Renal cortical epithelial cell (primary cell): ENCODE measurements around the gene TBC1D14. TPM values are rescaled to one million over a fixed set of nuclear protein-coding genes. Genes with fewer than 3 reads are reported as not detected.

Experiments
- DNase-seq: peaks from one replicate; pipeline ENCODE4 v3.0.0-alpha.2; 2011; ENCODE audit warnings: low read depth
- total RNA-seq: library from RNA; depleted of rRNA; stranded (reverse); fragments of >200 nt; gene quantifications from 2 replicates; pipeline ENCODE4 v1.2.3, GENCODE V29; 2014

The TBC1D14 gene
- total RNA-seq, 1 donor from 2014 or later: 94.0 TPM

GRCh38 chr4:6929339-6929811, 19.7 kb downstream of the TBC1D14 start:
- no peak for DNase-seq

DNA sequence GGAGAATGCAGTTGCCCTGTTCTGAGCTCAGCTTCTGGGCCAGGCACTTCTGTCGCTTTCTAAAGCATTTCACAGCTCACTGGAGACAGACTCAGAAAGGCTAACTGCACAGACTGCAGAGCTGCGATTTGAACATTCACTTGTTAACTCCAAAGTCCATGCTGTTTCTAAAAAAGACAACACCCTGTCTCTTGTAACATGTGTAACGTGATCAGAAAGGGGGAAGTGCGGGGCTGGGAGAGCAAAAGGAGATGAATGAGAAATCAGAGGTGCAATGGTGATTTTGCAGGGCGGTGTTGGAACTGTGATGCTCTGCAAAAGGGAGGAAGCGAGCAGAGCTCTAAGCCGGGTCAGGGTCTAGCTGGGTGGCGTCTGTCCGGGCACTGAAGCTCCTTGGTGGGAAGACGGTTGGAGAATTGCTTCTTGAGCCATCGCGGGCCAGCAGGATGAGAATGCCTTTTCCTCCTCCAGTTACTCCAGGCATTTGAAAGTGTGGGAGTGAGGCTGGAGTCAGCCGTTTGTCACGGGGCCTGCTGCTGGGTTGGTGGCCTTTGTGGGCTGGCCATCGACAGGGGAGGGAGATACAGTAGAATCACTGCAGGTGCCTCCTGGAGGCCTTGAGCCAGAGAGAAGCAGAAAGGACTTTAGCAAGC, 20.3 kb downstream of the TBC1D14 start:
- peak; percentile 64 for DNase-seq

GRCh38 chr4:6932475-6932874, 22.8 kb downstream of the TBC1D14 start:
- no peak for DNase-seq

GRCh38 chr4:6932918-6933317, 23.3 kb downstream of the TBC1D14 start:
- DNase-seq: no peak

- no peak for DNase-seq
Measured at GRCh38 chr4:6933691-6934430, 24.2 kb downstream of the TBC1D14 start.

GRCh38 chr4:6935965-6936364, 26.3 kb downstream of the TBC1D14 start:
- DNase-seq: no peak

- no peak for DNase-seq
Measured at GRCh38 chr4:6937201-6937600, 27.6 kb downstream of the TBC1D14 start.

- DNase-seq: no peak
Measured at GRCh38 chr4:6937754-6938153, 28.1 kb downstream of the TBC1D14 start.

- DNase-seq: no peak
Measured at GRCh38 chr4:6938237-6938636, 28.6 kb downstream of the TBC1D14 start.

DNA sequence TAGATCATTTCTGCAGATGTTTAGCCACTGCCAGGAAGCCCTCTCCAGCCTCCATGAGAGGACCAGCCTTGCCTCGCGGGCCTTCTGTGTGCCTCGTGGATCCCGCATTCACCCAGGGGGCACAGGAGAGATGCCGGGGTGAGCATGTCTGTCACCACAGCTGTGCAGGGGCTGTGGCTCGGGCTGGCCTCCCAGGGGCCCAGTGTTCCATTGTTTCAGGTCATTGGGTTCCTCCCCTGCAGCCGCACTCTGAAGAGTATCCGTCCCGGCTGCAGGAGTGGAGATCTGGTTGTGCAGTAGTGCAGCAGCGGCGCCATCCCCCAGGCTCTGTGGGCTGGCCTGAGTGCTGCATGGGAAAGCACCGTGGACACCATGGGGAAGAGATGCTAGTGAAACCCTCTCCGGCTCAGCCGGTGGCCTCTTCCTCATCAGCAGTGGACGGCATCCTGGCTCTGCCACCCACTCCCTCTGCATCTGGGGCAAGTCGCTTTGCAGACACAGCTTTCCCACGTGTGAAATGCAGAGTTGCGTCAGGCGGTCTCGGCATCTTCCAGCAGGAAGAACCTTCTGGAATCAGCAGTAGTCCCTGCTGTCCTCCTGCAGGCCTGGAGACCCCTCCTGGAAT, 29.1 kb downstream of the TBC1D14 start:
- DNase-seq: no peak

DNA sequence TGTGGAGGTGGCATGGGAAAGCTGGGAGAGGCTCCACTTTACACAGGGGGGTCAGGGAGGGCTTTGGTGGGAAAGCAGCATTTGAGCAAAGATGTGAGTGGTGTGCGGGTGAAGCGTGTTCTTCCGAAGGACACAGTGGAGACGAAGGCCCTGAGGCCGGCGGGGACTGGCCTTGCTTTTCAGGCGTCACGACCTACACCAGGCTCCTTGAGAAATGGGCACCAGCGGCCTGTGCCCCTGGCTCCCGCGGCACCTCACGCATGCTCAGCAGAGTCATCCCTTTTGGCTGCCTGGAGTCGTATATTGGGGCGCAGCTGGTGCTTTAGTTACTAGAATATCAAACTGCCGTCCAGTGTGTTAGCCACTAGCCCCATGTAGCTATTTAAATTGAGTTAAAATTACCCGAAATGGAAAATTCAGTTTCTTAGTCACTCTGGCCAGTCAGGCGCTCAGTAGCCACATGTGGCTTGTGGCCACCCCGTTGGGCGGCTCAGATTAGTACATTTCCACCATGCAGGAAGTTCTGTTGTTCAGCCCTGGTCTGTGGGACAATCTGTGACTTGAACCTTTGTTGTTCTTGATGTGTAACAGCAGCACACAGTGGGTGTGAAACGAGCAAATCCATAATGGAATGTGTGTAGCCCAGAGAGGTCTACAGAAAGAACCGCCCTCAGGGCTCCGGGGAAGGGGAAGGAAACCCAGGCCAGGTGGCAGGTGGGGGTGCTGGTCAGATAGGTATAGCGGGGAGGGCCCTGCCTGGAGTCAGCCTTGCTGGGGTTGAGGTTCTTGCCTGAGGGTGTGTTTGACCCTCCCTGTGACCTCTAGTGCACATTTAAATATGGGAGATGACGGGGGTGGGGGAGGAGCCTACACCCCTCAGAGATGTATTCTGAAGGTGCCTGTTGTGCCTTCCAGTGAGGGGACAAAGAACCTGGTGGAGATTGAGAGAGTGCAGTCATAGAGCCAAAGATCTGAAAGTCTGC, 30.4 kb downstream of the TBC1D14 start:
- no peak for DNase-seq

GRCh38 chr4:6940744-6941137, 31.1 kb downstream of the TBC1D14 start:
- no peak for DNase-seq

- DNase-seq: no peak
Measured at GRCh38 chr4:6941796-6942195, 32.2 kb downstream of the TBC1D14 start.

GRCh38 chr4:6942238-6942800, 32.7 kb downstream of the TBC1D14 start:
- peak; percentile 99 for DNase-seq

- no peak for DNase-seq
Measured at GRCh38 chr4:6943012-6943884, 33.6 kb downstream of the TBC1D14 start.

DNA sequence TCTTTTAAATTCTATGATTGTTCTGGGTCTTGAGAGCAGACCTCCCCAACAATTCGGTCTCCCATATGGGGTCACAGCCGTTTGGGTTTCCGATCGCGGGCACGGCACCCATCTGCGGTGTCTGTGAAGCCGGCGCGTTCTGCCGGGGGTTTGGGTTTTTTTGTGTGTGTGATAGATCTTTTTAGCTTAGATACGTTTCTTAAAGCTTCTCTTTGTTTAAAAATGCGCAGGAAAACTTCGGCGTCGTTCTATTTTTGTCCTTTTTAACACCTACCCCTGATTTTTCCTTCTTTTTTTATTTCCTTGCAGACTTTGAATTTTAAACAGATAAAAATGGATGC, 34.2 kb downstream of the TBC1D14 start:
- no peak for DNase-seq

GRCh38 chr4:6944301-6945051, 34.9 kb downstream of the TBC1D14 start:
- DNase-seq: peak; percentile 85

- DNase-seq: no peak
Measured at GRCh38 chr4:6945052-6945409, 35.4 kb downstream of the TBC1D14 start.

GRCh38 chr4:6946497-6946896, 36.9 kb downstream of the TBC1D14 start:
- DNase-seq: no peak

DNA sequence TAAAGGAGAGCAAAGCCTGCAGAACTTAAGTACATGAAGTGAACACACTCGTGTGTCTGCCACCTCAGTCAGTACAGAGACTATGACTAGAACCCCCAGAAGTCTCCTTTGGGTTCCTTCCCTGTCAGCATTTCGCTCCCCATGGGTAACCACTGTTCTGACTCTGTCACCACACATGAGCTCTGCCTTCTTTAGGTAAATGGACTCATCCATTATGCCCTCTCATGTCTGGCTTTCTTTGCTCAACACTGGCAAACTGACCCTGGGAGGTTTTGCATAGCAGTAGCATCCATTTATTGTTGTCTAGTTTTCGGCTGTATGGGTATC, 38.5 kb downstream of the TBC1D14 start:
- no peak for DNase-seq
